Tibial artery (tissue), 4 donors: ENCODE measurements around the gene DEAF1.

ENCODE experiments used
- DNase-seq, 2 donors: peaks; one replicate each; pipeline ENCODE4 v3.0.0-alpha.2; 2019
- H3K27ac ChIP-seq, 2 donors: fragments of 200-600 bp; sonication (generic) in 1 of 2; 1 replicate in 1 of 2; 2 replicates in 1 of 2; pipeline ENCODE4 v1.5.1; 2018 to 2019; ENCODE audit warnings: mild to moderate bottlenecking in 1 of 2
- H3K27me3 ChIP-seq, 2 donors: fragments of 200-600 bp; sonication (generic) in 1 of 2; one replicate each; pipeline versions ENCODE4 v1.5.1 to v1.6.0; 2016 to 2019
- H3K36me3 ChIP-seq, 3 donors: fragments of 200-600 bp; sonication (generic) in 2 of 3; one replicate each; pipeline ENCODE4 v1.5.1; 2016 to 2019; ENCODE audit warnings: mild to moderate bottlenecking in 2 of 3
- H3K4me1 ChIP-seq, 4 donors: fragments of 200-600 bp; sonication (generic) in 2 of 4; 1 replicate in 3 of 4; 2 replicates in 1 of 4; pipeline ENCODE4 v1.5.1; 2016 to 2019
- H3K4me3 ChIP-seq, 2 donors: fragments of 200-600 bp; sonication (generic) in 1 of 2; 1 replicate in 1 of 2; 2 replicates in 1 of 2; pipeline ENCODE4 v1.5.1; 2018 to 2019; ENCODE audit warnings: mild to moderate bottlenecking in 2 of 2
- H3K9me3 ChIP-seq, 3 donors: fragments of 200-600 bp; sonication (generic) in 1 of 3; one replicate each; pipeline ENCODE4 v1.5.1; 2016 to 2019
- CTCF ChIP-seq, 2 experiments: fragments of 200-600 bp in 1 of 2; fragments of 450-650 bp in 1 of 2; IDR thresholded peaks; one replicate each; pipeline ENCODE4 v1.5.1; 2017 to 2019; ENCODE audit warnings: antibody characterized with exemption in 2 of 2, mild to moderate bottlenecking in 1 of 2, moderate library complexity in 1 of 2
- intact Hi-C: fragments of 100-400 bp; cut with DNase I; formaldehyde crosslinking; loops from one replicate; pipeline ENCODE4 v1.15.0; 2023; ENCODE audit warnings: low total_unique reads

The DEAF1 gene

GRCh38 chr11:704781-705645 is 10.0 kb upstream of the DEAF1 start:
- Histone ChIP-seq H3K9me3 (no peaks in the 10 kb centered on the region), H3K4me3 (peak overlapping the region; percentile 59 to 63), H3K27me3 (peaks cover 0 to 45% of the 10 kb centered on the region in 2 donors), H3K27ac (peak overlapping the region; percentile 80 to 86), H3K4me1 (peaks cover 0 to 65% (median 40%) of the 10 kb centered on the region in 4 donors), H3K36me3 (peaks cover 0 to 29% (median 21%) of the 10 kb centered on the region in 3 donors)
- intact Hi-C loops = no loop called here
- peak in 1 of 2 donors; percentile 66 for DNase-seq
- no peak for TF ChIP-seq CTCF (IDR thresholded peaks at IDR 0.05)

DNA sequence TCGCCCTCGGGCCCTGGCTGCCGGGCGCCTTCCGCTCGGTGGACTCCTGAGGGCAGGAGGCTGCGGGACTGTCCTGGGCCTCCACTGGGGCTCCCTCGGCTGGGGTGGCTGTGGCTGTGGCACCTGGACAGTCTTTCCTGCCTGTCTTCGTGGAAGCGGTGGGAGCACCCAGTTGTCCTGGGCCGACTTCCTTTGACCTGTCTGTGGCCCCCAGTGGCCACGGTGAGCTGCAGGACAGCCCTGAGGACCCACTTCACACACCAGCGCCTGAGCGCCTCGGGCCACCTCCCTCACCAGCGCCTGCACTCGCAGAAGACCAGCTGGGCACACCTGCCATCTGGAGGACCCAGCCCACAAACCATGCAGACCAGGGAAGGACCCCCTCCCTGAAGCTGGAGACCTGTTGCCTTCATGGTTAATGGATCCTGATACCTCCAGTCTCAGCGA is 9.2 kb upstream of the DEAF1 start:
- H3K4me1 ChIP-seq = peaks cover 0 to 60% (median 40%) of the 10 kb centered on the region in 4 donors
- H3K27ac ChIP-seq = peak overlapping the region in 1 of 2 donors; percentile 86
- peaks cover 0 to 34% (median 21%) of the 10 kb centered on the region in 3 donors for H3K36me3 ChIP-seq
- intact Hi-C loops = no loop called here
- no peaks in the 10 kb centered on the region for H3K9me3 ChIP-seq
- no peak for TF ChIP-seq CTCF (IDR thresholded peaks at IDR 0.05)
- peak in 1 of 2 donors; percentile 63 for DNase-seq
- peaks cover 0 to 38% of the 10 kb centered on the region in 2 donors for H3K27me3 ChIP-seq
- no peak overlapping the region for H3K4me3 ChIP-seq

- H3K9me3 ChIP-seq = no peaks in the 10 kb centered on the region
- H3K27me3 ChIP-seq = peaks cover 0 to 33% of the 10 kb centered on the region in 2 donors
- intact Hi-C loops = no loop called here
- peak overlapping the region; percentile 59 to 86 for H3K27ac ChIP-seq
- no peak for DNase-seq
- peaks cover 0 to 34% (median 21%) of the 10 kb centered on the region in 3 donors for H3K36me3 ChIP-seq
- no peak for TF ChIP-seq CTCF (IDR thresholded peaks at IDR 0.05)
- peaks cover 0 to 54% (median 40%) of the 10 kb centered on the region in 4 donors for H3K4me1 ChIP-seq
- no peak overlapping the region for H3K4me3 ChIP-seq
Measured at GRCh38 chr11:703506-703905, 8.5 kb upstream of the DEAF1 start.

- H3K9me3 ChIP-seq = no peaks in the 10 kb centered on the region
- intact Hi-C loops = no loop called here
- no peak for TF ChIP-seq CTCF (IDR thresholded peaks at IDR 0.05)
- no peak overlapping the region for H3K4me3 ChIP-seq
- peak overlapping the region; percentile 59 to 86 for H3K27ac ChIP-seq
- peak in 1 of 2 donors; percentile 81 for DNase-seq
- H3K4me1 ChIP-seq = peaks cover 0 to 56% (median 42%) of the 10 kb centered on the region in 4 donors
- peaks cover 0 to 25% of the 10 kb centered on the region in 2 donors for H3K27me3 ChIP-seq
- peaks cover 0 to 34% (median 21%) of the 10 kb centered on the region in 3 donors for H3K36me3 ChIP-seq
Measured at GRCh38 chr11:702462-703461, 7.7 kb upstream of the DEAF1 start.

- Histone ChIP-seq H3K4me1 (peaks cover 0 to 56% (median 43%) of the 10 kb centered on the region in 4 donors), H3K27ac (peak overlapping the region; percentile 59 to 86), H3K9me3 (no peaks in the 10 kb centered on the region), H3K4me3 (no peak overlapping the region), H3K36me3 (peaks cover 0 to 34% (median 21%) of the 10 kb centered on the region in 3 donors), H3K27me3 (peaks cover 0 to 17% of the 10 kb centered on the region in 2 donors)
- no peak for TF ChIP-seq CTCF (IDR thresholded peaks at IDR 0.05)
- no peak for DNase-seq
- intact Hi-C loops = no loop called here
Measured at GRCh38 chr11:701741-702461, 6.9 kb upstream of the DEAF1 start.
